ENCODE measurements around the gene BPGM. TPM values are rescaled to one million over a fixed set of nuclear protein-coding genes. Genes with fewer than 3 reads are reported as not detected.

Gene BPGM
- total and polyA plus RNA-seq, 7 donors: 10.1 to 55.7 (median 14.9) TPM

- intact Hi-C loops (cut with DNase I): loop anchor here (5.0 to 10.0 kb wide), 2 partner anchors 70 to 73 kb away; no protein-coding TSS in a partner anchor
- Histone ChIP-seq H3K27me3 (ENCODE audit: insufficient read depth in 3 of 3, low read length in 2 of 3) (no peaks in the 10 kb centered on the region), H3K9me3 (no peaks in the 10 kb centered on the region), H3K36me3 (ENCODE audit: insufficient read depth in 1 of 2, low read depth in 1 of 2) (no peaks in the 10 kb centered on the region), H3K27ac (no peak overlapping the region), H3K4me3 (no peak overlapping the region), H3K4me1 (no peaks in the 10 kb centered on the region)
- TF ChIP-seq CTCF (IDR thresholded peaks at IDR 0.05): no peak
- WGBS, 3 donors: 89 to 95% (median 90%) methylated on average over 5 of the region's 5 CpGs
- DNase-seq (no peak), ATAC-seq (no peak)
Observed at GRCh38 chr7:134704827-134705226, 58.2 kb downstream of the BPGM start.

- no peaks in the 10 kb centered on the region for H3K27me3 ChIP-seq (ENCODE audit: insufficient read depth in 3 of 3, low read length in 2 of 3)
- ATAC-seq: no peak
- no peaks in the 10 kb centered on the region for H3K4me1 ChIP-seq
- no peaks in the 10 kb centered on the region for H3K36me3 ChIP-seq (ENCODE audit: insufficient read depth in 1 of 2, low read depth in 1 of 2)
- H3K4me3 ChIP-seq: no peak overlapping the region
- no peak for TF ChIP-seq CTCF (IDR thresholded peaks at IDR 0.05)
- intact Hi-C loops (cut with DNase I): loop anchor here in 1 of 2 donors (10.0 kb wide), 1 partner anchor 71 kb away; no protein-coding TSS in a partner anchor
- no peak overlapping the region for H3K27ac ChIP-seq
- no peak for DNase-seq
- no peaks in the 10 kb centered on the region for H3K9me3 ChIP-seq
- 35 to 78% (median 45%) methylated on average over 2 of the region's 2 CpGs for WGBS, 3 donors
Observed at GRCh38 chr7:134705716-134706115, 59.1 kb downstream of the BPGM start.

- no peak for ATAC-seq
- no peaks in the 10 kb centered on the region for H3K36me3 ChIP-seq (ENCODE audit: insufficient read depth in 1 of 2, low read depth in 1 of 2)
- no peak for TF ChIP-seq CTCF (IDR thresholded peaks at IDR 0.05)
- intact Hi-C loops (cut with DNase I): loop anchor here in 1 of 2 donors (10.0 kb wide), 1 partner anchor 72 kb away; no protein-coding TSS in a partner anchor
- H3K9me3 ChIP-seq: no peaks in the 10 kb centered on the region
- no peaks in the 10 kb centered on the region for H3K4me1 ChIP-seq
- H3K4me3 ChIP-seq: no peak overlapping the region
- WGBS, 3 donors: 81 to 89% (median 88%) methylated on average over 5 of the region's 5 CpGs
- no peak overlapping the region for H3K27ac ChIP-seq
- H3K27me3 ChIP-seq (ENCODE audit: insufficient read depth in 3 of 3, low read length in 2 of 3): no peaks in the 10 kb centered on the region
- no peak for DNase-seq
Observed at GRCh38 chr7:134706468-134706867, 59.8 kb downstream of the BPGM start.

- intact Hi-C loops (cut with DNase I): loop anchor here in 1 of 2 donors (10.0 kb wide), 1 partner anchor 73 kb away; no protein-coding TSS in a partner anchor
- Histone ChIP-seq H3K9me3 (no peaks in the 10 kb centered on the region), H3K36me3 (ENCODE audit: insufficient read depth in 1 of 2, low read depth in 1 of 2) (no peaks in the 10 kb centered on the region), H3K4me1 (no peaks in the 10 kb centered on the region), H3K27ac (no peak overlapping the region), H3K4me3 (no peak overlapping the region), H3K27me3 (ENCODE audit: insufficient read depth in 3 of 3, low read length in 2 of 3) (no peaks in the 10 kb centered on the region)
- DNase-seq: no peak
- no peak for ATAC-seq
- no peak for TF ChIP-seq CTCF (IDR thresholded peaks at IDR 0.05)
- 95 to 97% (median 95%) methylated on average over 4 of the region's 4 CpGs for WGBS, 3 donors
Observed at GRCh38 chr7:134707663-134708378, 61.2 kb downstream of the BPGM start.

All from psoas muscle (tissue), 8 donors.